Measurements from ENCODE around the gene PNPLA3. TPM values are rescaled to one million over a fixed set of nuclear protein-coding genes. Genes with fewer than 3 reads are reported as not detected.

The PNPLA3 gene
- polyA plus RNA-seq, 1 of the 3 experiments (the other 2 are of a cell fraction), result 3.2 TPM

DNA sequence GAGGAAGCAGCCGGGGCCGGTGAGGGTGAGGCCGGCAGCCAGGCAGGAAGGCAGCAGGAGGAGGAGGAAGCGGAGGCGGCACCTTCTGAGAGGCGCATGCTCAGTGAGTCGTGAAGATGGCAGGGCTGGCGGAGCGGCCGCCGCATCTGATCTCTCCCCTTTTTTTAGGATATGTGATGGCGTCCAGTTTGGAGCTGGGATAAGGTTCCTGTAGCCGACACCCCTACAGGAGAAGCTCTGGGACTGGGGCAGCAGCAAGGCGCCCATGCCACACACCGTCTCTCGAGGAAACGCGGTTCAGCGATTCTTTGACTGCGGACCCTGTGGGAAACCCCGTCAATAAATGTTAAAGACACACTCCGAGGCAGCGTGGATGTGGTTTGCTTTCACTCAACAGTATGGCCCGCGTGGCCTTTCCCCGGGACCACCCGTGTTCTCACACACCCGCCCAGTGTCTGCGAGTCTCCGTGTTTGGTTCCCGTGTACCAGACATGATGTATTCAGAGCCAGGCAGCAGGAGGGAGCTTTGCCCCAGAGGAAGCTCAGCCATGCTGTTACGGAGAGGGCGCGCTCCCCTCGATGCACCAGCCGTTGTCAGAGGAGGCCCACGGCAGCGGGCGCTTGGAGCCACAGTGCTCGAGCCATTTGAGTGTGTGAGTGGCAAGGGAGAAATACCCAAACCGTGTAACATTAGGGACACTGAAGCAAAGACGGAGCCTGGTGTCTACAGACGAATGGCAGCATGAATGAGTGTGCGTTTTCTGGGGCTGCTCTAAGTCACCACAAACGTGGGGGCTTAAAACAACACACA is 72.8 kb downstream of the PNPLA3 start:
- Histone ChIP-seq H3K9ac (no peak overlapping the region), H3F3A (replicated peaks; ENCODE audit: insufficient read depth) (peaks cover 12% of the 10 kb centered on the region), H3K36me3 (replicated peaks in 1 of 2; ENCODE audit: control insufficient read depth in 1 of 2, insufficient read depth in 2 of 2, low read length in 1 of 2) (peaks cover 39 to 78% of the 10 kb centered on the region in 2 experiments), H2AFZ (ENCODE audit: low read depth) (no peak overlapping the region), H3K27me3 (ENCODE audit: insufficient read depth) (no peaks in the 10 kb centered on the region), H3K27ac (ENCODE audit: low read depth in 2 of 2, low read length in 1 of 2) (no peak overlapping the region), H4K20me1 (ENCODE audit: insufficient read depth) (peaks cover 4% of the 10 kb centered on the region; the same call in 1 of the 2 replicates), H3K9me3 (no peaks in the 10 kb centered on the region), H3K4me3 (ENCODE audit: low read depth in 2 of 2, low read length in 1 of 2) (no peak overlapping the region), H3K4me2 (no peak overlapping the region), H3K4me1 (ENCODE audit: control insufficient read depth in 1 of 2, insufficient read depth in 2 of 2, low read depth in 1 of 2, low read length in 1 of 2) (peaks cover 0 to 6% of the 10 kb centered on the region in 2 experiments; a peak in 1 of 4 replicates), H3K79me2 (ENCODE audit: insufficient read depth) (no peaks in the 10 kb centered on the region), H3K9me2 (no peaks in the 10 kb centered on the region)
- CTCF ChIA-PET, result interaction anchor here (7.1 to 8.2 kb wide), 2 partner anchors 89 to 629 kb away, joined by 121 to 234 read pairs; no protein-coding TSS in a partner anchor
- TF ChIP-seq, protein P1, sequence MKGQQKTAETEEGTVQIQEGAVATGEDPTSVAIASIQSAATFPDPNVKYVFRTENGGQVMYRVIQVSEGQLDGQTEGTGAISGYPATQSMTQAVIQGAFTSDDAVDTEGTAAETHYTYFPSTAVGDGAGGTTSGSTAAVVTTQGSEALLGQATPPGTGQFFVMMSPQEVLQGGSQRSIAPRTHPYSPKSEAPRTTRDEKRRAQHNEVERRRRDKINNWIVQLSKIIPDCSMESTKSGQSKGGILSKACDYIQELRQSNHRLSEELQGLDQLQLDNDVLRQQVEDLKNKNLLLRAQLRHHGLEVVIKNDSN (IDR thresholded peaks at IDR 0.05; ENCODE audit: borderline replicate concordance, low read depth), result no peak
- TF ChIP-seq TAF1 (IDR thresholded peaks at IDR 0.05; ENCODE audit: borderline replicate concordance, low read depth, low read length) (no peak), EP300 (IDR thresholded peaks at IDR 0.05; ENCODE audit: borderline replicate concordance in 1 of 2, low read depth in 1 of 2, low read length in 1 of 2) (no peak), TEAD4 (IDR thresholded peaks at IDR 0.05; ENCODE audit: borderline replicate concordance, insufficient read depth) (no peak), MXI1 (IDR thresholded peaks at IDR 0.05; ENCODE audit: low read depth, low read length) (no peak), SMC3 (IDR thresholded peaks at IDR 0.05; ENCODE audit: low read depth, low read length) (no peak), RXRA (IDR thresholded peaks at IDR 0.05; ENCODE audit: borderline replicate concordance, low read depth) (no peak), GATA2 (CRISPR knock-in tag; IDR thresholded peaks at IDR 0.05) (no peak), TCF12 (IDR thresholded peaks at IDR 0.05) (no peak), NRF1 (IDR thresholded peaks at IDR 0.05; ENCODE audit: low read depth, low read length) (no peak)
- 91% methylated on average over 36 of the region's 45 CpGs for WGBS (ENCODE audit: low lambda C conversion rate)
- POLR2A ChIA-PET, result no interaction called here
- no peak for DNase-seq

DNA sequence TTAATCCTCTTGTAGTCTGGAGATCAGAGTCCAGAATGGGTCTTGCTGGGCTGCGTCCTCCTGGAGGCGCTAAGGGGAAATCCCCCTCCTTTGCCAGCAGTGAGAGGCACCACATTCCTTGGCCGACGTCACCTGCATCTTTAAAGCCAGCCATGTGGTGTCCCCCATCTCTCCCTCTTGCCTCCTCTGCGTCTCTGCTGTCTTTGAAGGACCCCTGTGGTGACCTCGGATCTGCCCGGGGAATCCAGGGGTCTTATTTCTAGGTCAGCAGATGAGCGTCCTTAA is 73.3 kb downstream of the PNPLA3 start:
- Histone ChIP-seq H2AFZ (ENCODE audit: low read depth) (no peak overlapping the region), H3K27me3 (ENCODE audit: insufficient read depth) (no peaks in the 10 kb centered on the region), H4K20me1 (ENCODE audit: insufficient read depth) (peaks cover 4% of the 10 kb centered on the region; the same call in 1 of the 2 replicates), H3K4me2 (no peak overlapping the region), H3K36me3 (replicated peaks in 1 of 2; ENCODE audit: control insufficient read depth in 1 of 2, insufficient read depth in 2 of 2, low read length in 1 of 2) (peaks cover 33 to 72% of the 10 kb centered on the region in 2 experiments), H3K4me3 (ENCODE audit: low read depth in 2 of 2, low read length in 1 of 2) (no peak overlapping the region), H3K9ac (no peak overlapping the region), H3K9me3 (no peaks in the 10 kb centered on the region), H3F3A (replicated peaks; ENCODE audit: insufficient read depth) (peaks cover 12% of the 10 kb centered on the region), H3K4me1 (ENCODE audit: control insufficient read depth in 1 of 2, insufficient read depth in 2 of 2, low read depth in 1 of 2, low read length in 1 of 2) (peaks cover 0 to 6% of the 10 kb centered on the region in 2 experiments; a peak in 1 of 4 replicates), H3K79me2 (ENCODE audit: insufficient read depth) (no peaks in the 10 kb centered on the region), H3K9me2 (no peaks in the 10 kb centered on the region), H3K27ac (ENCODE audit: low read depth in 2 of 2, low read length in 1 of 2) (no peak overlapping the region)
- 96% methylated on average over 6 of the region's 8 CpGs for WGBS (ENCODE audit: low lambda C conversion rate)
- CTCF ChIA-PET, result interaction anchor here (1.3 to 2.5 kb wide), 2 partner anchors 88 to 630 kb away, joined by 5 to 8 read pairs; no protein-coding TSS in a partner anchor
- DNase-seq, result no peak
- TF ChIP-seq SMC3 (IDR thresholded peaks at IDR 0.05; ENCODE audit: low read depth, low read length) (no peak), RFX5 (IDR thresholded peaks at IDR 0.05; ENCODE audit: low read length) (no peak), EP300 (IDR thresholded peaks at IDR 0.05; ENCODE audit: borderline replicate concordance in 1 of 2, low read depth in 1 of 2, low read length in 1 of 2) (no peak), MEF2A (IDR thresholded peaks at IDR 0.05; ENCODE audit: borderline replicate concordance, low read depth) (no peak), GABPA (IDR thresholded peaks at IDR 0.05; ENCODE audit: low read depth) (no peak), TCF12 (IDR thresholded peaks at IDR 0.05) (no peak), FOXM1 (IDR thresholded peaks at IDR 0.05; ENCODE audit: low read depth) (no peak), CHD2 (IDR thresholded peaks at IDR 0.05; ENCODE audit: low read length, partially characterized antibody) (no peak), MXI1 (IDR thresholded peaks at IDR 0.05; ENCODE audit: low read depth, low read length) (no peak), RCOR1 (IDR thresholded peaks at IDR 0.05; ENCODE audit: low read length) (no peak)
- TF ChIP-seq, protein P2, sequence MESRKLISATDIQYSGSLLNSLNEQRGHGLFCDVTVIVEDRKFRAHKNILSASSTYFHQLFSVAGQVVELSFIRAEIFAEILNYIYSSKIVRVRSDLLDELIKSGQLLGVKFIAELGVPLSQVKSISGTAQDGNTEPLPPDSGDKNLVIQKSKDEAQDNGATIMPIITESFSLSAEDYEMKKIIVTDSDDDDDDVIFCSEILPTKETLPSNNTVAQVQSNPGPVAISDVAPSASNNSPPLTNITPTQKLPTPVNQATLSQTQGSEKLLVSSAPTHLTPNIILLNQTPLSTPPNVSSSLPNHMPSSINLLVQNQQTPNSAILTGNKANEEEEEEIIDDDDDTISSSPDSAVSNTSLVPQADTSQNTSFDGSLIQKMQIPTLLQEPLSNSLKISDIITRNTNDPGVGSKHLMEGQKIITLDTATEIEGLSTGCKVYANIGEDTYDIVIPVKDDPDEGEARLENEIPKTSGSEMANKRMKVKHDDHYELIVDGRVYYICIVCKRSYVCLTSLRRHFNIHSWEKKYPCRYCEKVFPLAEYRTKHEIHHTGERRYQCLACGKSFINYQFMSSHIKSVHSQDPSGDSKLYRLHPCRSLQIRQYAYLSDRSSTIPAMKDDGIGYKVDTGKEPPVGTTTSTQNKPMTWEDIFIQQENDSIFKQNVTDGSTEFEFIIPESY (IDR thresholded peaks at IDR 0.05; ENCODE audit: borderline replicate concordance, low read depth), result no peak
- TF ChIP-seq, protein P3, sequence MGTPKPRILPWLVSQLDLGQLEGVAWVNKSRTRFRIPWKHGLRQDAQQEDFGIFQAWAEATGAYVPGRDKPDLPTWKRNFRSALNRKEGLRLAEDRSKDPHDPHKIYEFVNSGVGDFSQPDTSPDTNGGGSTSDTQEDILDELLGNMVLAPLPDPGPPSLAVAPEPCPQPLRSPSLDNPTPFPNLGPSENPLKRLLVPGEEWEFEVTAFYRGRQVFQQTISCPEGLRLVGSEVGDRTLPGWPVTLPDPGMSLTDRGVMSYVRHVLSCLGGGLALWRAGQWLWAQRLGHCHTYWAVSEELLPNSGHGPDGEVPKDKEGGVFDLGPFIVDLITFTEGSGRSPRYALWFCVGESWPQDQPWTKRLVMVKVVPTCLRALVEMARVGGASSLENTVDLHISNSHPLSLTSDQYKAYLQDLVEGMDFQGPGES (IDR thresholded peaks at IDR 0.05; ENCODE audit: low read depth, low read length), result no peak
- TF ChIP-seq, protein P4, sequence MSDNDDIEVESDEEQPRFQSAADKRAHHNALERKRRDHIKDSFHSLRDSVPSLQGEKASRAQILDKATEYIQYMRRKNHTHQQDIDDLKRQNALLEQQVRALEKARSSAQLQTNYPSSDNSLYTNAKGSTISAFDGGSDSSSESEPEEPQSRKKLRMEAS (IDR thresholded peaks at IDR 0.05; ENCODE audit: low read depth), result no peak
- POLR2A ChIA-PET, result no interaction called here

All from SK-N-SH (cell line).